HG03095 (cell line): ENCODE measurements around the gene TPRG1L.
"Not testable (repeated sequence)": the region's sequence is repeated elsewhere in the genome, so short reads cannot be mapped to it uniquely, and the experiment has no call there.

Experiments
- ATAC-seq: cut with Tn5 transposase; IDR thresholded peaks from one replicate; pipeline ENCODE4 v1.9.1; 2021; ENCODE audit warnings: moderate library complexity; ENCODE audit not compliant: unreplicated experiment

Gene TPRG1L

GRCh38 chr1:3624200-3625136 is at the start of gene TPRG1L:
Gene TPRG1L (plus strand): TSS chr1:3625015. CDS start chr1:3625073, 58 bp downstream.
- ATAC-seq, result peak; percentile 91

GRCh38 chr1:3575515-3575914 is 49.3 kb upstream of the TPRG1L start:
- not testable (repeated sequence) for ATAC-seq

GRCh38 chr1:3575993-3576392 is 48.8 kb upstream of the TPRG1L start:
- no peak for ATAC-seq

DNA sequence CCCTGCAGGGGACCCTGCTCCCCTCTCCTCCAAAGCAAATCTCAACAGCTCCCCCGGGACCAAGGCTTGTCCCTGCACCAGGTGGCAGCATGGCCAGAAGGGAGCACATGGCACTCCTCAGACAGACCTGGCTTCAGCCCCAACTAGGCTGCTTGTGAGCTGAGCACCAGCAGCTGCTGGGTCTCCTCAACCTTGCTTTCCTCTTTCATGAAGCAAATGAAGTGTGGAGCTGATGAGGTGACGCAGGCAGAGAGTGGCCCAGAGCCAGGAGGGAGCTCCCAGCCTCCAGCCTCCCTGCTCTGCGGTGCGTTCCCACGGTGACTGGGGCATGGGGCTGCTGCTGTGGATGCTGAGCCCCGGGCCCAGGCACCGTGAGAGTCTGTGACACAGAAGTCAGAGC is 47.5 kb upstream of the TPRG1L start:
- no peak for ATAC-seq

GRCh38 chr1:3577711-3578432 is 46.9 kb upstream of the TPRG1L start:
- no peak for ATAC-seq

GRCh38 chr1:3578433-3578805 is 46.4 kb upstream of the TPRG1L start:
- ATAC-seq, result no peak

DNA sequence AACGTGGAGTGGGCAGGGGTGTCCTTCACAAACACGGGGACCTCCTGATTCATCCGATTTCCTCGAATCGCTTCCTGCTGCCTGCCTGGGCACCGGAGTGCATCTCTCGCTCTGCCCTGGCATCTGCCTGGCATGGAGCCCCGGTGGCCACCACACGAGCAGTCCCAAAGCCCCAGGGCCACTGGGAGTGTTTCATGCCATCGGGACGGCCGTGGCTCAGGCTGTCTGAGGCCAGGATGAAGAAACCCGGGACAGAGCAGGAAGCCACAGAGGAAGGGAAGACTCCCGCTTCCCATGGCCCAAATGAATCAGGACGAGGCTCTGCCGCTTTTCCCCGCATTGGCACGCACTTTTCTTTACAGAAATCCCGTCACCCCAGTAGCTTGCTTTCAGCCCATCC is 45.9 kb upstream of the TPRG1L start:
- ATAC-seq, result no peak

- no peak for ATAC-seq
Measured at GRCh38 chr1:3579626-3580025, 45.2 kb upstream of the TPRG1L start.

DNA sequence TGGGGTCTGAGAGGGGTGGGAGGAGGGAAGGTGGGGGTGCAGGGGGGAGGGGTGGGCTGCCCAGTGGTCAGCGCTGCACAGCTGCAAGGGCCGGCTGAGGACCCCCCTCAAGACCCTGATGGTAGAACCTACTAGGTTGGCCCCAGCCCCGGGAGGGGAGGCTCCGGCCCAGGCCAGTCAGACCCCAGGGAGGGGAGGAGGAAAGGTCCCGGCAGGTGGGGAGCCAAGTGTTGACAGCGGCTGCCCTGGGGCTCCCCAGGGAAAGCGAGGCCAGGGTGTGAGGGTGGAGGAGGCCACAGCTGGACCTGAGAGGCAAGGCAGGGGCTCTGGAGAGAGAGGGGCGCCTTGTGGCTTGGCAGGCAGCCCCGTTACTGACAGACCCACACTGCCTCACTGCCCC is 44.6 kb upstream of the TPRG1L start:
- ATAC-seq, result no peak

DNA sequence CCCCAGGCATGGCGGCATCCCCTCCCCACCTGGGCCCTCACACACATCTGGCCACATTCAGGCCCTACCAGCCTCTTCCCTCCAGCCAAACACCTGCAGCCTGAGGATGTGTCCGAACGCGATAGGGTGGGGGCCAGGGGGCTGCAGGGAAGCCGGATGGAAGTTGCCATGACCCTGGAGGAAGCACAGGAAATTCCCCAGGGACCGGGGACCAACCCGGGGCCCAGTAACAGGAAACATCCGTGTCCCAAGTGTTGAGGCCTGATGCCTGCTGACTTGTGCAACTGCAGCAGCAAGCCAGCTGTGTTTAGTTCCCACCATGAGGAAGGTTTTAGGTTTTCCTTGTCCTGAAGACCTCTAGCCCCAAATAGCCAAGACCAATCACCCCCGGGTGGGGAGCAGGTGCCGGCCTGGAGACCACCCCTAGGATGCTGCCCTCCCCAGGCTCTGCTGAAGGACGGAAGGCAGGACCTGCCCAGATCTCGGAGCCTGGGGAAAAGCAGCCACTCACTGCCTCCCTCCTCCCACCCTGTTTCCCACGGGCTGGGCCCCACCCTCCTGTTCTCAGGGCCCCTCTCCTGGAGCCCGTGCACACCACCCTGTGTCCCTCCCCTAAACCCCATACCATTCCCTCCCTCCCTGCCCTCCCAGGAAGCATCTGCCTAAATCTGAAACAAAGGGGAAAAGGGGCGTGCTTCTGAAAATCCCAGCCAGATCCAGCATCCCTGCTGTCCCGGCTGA is 43.3 kb upstream of the TPRG1L start:
- no peak for ATAC-seq

DNA sequence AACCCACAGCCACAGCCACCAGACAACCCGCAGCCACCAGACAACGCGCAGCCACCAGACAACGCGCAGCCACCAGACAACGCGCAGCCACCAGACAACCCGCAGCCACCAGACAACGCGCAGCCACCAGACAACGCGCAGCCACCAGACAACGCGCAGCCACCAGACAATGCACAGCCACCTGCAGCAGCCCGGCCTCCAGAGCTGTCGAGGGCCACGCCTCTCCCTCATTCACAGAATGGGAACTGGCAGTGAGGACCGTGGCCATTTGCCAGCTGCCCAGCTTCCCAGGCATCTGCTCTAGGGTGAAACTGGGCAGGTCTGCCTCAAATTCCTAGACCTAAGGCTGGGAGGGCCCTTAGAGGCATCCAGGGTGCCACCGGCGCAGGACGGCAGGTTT is 41.1 kb upstream of the TPRG1L start:
- not testable (repeated sequence) for ATAC-seq

GRCh38 chr1:3584915-3585314 is 39.9 kb upstream of the TPRG1L start:
- ATAC-seq, result no peak

DNA sequence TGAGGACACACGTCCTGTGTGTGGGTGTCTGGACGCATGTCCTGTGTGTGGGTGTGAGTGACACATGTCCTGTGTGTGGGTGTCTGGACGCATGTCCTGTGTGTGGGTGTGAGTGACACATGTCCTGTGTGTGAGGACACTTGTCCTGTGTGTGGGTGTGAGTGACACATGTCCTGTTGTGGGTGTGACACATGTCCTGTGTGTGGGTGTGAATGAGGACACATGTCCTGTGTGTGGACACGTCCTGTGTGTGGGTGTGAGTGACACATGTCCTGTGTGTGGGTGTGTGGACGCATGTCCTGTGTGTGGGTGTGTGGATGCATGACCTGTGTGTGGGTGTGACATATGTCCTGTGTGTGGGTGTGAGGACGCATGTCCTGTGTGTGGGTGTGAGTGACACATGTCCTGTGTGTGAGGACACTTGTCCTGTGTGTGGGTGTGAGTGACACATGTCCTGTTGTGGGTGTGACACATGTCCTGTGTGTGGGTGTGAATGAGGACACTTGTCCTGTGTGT is 39.4 kb upstream of the TPRG1L start:
- ATAC-seq, result not testable (repeated sequence)

- ATAC-seq, result no peak
Measured at GRCh38 chr1:3585940-3586568, 38.8 kb upstream of the TPRG1L start.

GRCh38 chr1:3586986-3587759 is 37.6 kb upstream of the TPRG1L start:
- ATAC-seq, result no peak

DNA sequence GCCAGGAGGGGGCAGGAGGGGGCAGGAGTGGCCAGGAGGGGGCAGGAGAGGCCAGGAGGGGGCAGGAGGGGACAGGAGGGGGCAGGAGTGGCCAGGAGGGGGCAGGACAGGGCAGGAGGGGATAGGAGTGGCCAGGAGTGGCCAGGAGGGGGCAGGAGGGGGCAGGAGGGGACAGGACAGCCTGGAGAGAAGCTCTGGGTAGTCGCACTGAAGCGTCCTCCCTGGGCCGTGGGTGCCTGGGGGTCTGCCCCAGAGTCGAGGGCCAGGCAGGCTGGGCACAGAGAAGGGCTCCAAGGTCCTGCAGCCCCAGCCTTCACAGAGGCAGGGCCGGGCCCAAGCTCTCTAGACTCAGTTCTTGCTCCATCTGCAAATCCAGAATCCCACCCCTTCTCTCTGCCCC is 36.4 kb upstream of the TPRG1L start:
- ATAC-seq, result no peak

GRCh38 chr1:3590139-3590763 is 34.6 kb upstream of the TPRG1L start:
- no peak for ATAC-seq

- ATAC-seq, result no peak
Measured at GRCh38 chr1:3590951-3591865, 33.6 kb upstream of the TPRG1L start.
